Stimulated activated naive CD8-positive, alpha-beta T cell treated with anti-CD3 and anti-CD28 coated beads, Interleukin-15, amount 100 ng/mL, for 72 hours (primary cell): ENCODE data around the gene GALNT15.
A peak's percentile ranks its signal among the peaks of the same experiment; 100 is the strongest.

ENCODE experiments used
- ATAC-seq: fragments of 150-1000 bp; cut with Tn5 transposase; 2 replicates; pipeline ENCODE4 v1.10.0; 2021; ENCODE audit warnings: mild to moderate bottlenecking, moderate library complexity
- DNase-seq, 2 donors: peaks; one replicate each; pipeline ENCODE4 v3.0.0; 2021 to 2022
- H3K27ac Mint-ChIP-seq, 2 donors: one replicate each; pipeline ENCODE4 v1.8.0; 2022; ENCODE audit warnings: mild to moderate bottlenecking in 2 of 2, mixed read lengths in 2 of 2, moderate library complexity in 2 of 2
- H3K27me3 Mint-ChIP-seq: one replicate; pipeline ENCODE4 v1.8.0; 2022; ENCODE audit warnings: mixed read lengths
- H3K4me1 Mint-ChIP-seq: one replicate; pipeline ENCODE4 v1.8.0; 2022; ENCODE audit warnings: mild to moderate bottlenecking, mixed read lengths
- H3K4me3 Mint-ChIP-seq, 2 donors: one replicate each; pipeline ENCODE4 v1.8.0; 2022; ENCODE audit warnings: mild to moderate bottlenecking in 2 of 2, mixed read lengths in 2 of 2, moderate library complexity in 1 of 2
- H3K9me3 Mint-ChIP-seq, 2 donors: one replicate each; pipeline ENCODE4 v1.8.0; 2022; ENCODE audit warnings: mixed read lengths in 2 of 2

Gene GALNT15

GRCh38 chr3:16258866-16259265 lies 84.4 kb downstream of the GALNT15 start:
- H3K27me3 Mint-ChIP-seq, result no peaks in the 10 kb centered on the region
- ATAC-seq (no peak), DNase-seq (no peak)
- peaks cover 13% of the 10 kb centered on the region for H3K4me1 Mint-ChIP-seq
- no peak overlapping the region for H3K27ac Mint-ChIP-seq
- H3K9me3 Mint-ChIP-seq, result no peaks in the 10 kb centered on the region
- H3K4me3 Mint-ChIP-seq, result no peak overlapping the region

DNA sequence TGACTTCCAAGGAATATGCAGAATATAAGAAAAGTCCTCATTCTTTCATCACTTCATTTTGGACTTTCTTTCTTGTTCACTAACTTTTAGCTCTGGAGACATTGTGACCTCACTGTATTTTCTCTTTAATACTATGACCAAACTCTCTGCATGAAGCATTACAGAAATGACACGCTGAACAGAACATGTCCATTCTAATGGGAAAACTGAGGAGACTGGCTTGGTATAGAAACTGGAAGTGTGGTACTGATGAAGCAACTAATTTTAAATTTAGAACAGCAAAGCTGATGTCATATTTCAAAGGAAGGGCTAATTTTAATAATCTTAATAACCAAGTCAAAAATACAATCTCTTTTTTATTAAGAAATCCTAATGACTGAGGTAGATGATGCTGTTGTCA lies 85.6 kb downstream of the GALNT15 start:
- no peak for DNase-seq

DNA sequence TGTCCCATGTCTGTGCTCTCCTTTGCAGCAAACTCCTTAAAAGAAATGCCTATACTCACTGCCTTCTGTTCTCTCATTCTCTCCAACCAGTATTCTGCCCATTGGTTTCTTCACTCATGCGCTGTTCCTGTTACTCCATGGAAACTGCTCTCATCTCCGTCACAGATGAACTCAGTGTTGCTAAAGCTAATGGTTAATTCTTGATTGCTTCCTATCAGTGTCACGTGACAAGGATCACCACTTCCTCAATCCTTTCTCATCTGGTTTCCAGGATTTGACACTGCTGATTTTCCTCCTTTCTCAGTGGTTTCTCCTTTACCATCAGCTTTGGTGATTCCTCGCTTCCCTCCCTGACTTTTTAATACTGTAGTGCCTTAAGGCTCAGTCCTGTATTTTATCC lies 87.7 kb downstream of the GALNT15 start:
- H3K9me3 Mint-ChIP-seq, result no peaks in the 10 kb centered on the region
- no peak for DNase-seq
- H3K4me1 Mint-ChIP-seq, result peaks cover 14% of the 10 kb centered on the region
- ATAC-seq, result no peak
- no peak overlapping the region for H3K27ac Mint-ChIP-seq
- no peaks in the 10 kb centered on the region for H3K27me3 Mint-ChIP-seq
- no peak overlapping the region for H3K4me3 Mint-ChIP-seq

More for the DNA sequence above, 85.6 kb downstream of the GALNT15 start:
- Mint-ChIP-seq H3K27me3 (no peaks in the 10 kb centered on the region), H3K9me3 (no peaks in the 10 kb centered on the region), H3K4me1 (peaks cover 11% of the 10 kb centered on the region), H3K4me3 (no peak overlapping the region), H3K27ac (no peak overlapping the region)
- ATAC-seq, result no peak

DNA sequence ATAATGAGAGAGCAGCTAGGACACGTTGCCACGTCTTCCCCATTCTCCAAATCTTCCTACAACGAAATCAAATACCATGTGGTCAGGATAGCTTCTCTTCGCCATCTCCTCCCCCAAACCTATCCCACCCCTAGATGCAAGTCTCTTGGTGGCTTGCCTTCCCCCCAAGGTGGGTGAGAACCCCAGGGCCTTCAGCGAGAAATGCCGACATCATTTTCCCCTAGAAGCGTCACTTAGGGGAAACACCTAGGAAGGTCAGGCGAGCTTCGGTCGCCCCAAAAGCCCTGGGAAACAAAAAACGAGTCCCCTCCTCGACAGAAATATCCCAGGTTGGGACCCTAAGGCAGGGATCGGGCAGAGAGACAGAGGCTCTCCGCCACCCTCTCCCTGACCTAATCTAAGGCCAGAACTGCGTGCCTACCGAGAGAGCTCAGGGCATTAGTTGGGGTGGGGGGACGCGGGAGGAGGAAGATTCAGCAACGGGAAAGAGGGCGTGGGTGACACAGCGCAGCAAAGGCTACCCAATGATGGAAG lies 89.8 kb downstream of the GALNT15 start:
- Mint-ChIP-seq H3K4me1 (peaks cover 28% of the 10 kb centered on the region), H3K27ac (peak overlapping the region; percentile 97 to 98), H3K4me3 (peak overlapping the region; percentile 88 to 93), H3K9me3 (no peaks in the 10 kb centered on the region), H3K27me3 (no peaks in the 10 kb centered on the region)
- ATAC-seq, result peak; percentile 4
- DNase-seq, result no peak

GRCh38 chr3:16264708-16265454 lies 90.4 kb downstream of the GALNT15 start, which contains the start of the genes DPH3 and OXNAD1:
DPH3 (minus strand) TSS chr3:16264943; CDS start chr3:16264876, 67 bp downstream.
OXNAD1 (plus strand) TSS chr3:16265212; CDS start chr3:16270953, 5,741 bp downstream.
- peaks cover 28% of the 10 kb centered on the region for H3K4me1 Mint-ChIP-seq
- H3K27ac Mint-ChIP-seq, result peak within 1 kb of the TSS; percentile 97 to 98
- H3K4me3 Mint-ChIP-seq, result peak within 1 kb of the TSS; percentile 88 to 93
- no peaks in the 10 kb centered on the region for H3K27me3 Mint-ChIP-seq
- peak; percentile 99 for ATAC-seq
- H3K9me3 Mint-ChIP-seq, result no peaks in the 10 kb centered on the region
- DNase-seq, result peak; percentile 98 to 99

- peak overlapping the region; percentile 97 to 98 for H3K27ac Mint-ChIP-seq
- H3K9me3 Mint-ChIP-seq, result no peaks in the 10 kb centered on the region
- no peak for ATAC-seq
- DNase-seq, result no peak
- H3K27me3 Mint-ChIP-seq, result no peaks in the 10 kb centered on the region
- H3K4me1 Mint-ChIP-seq, result peaks cover 28% of the 10 kb centered on the region
- H3K4me3 Mint-ChIP-seq, result peak overlapping the region; percentile 88 to 93
Measured at GRCh38 chr3:16265455-16265786, 90.9 kb downstream of the GALNT15 start.

- Mint-ChIP-seq H3K9me3 (no peaks in the 10 kb centered on the region), H3K27ac (no peak overlapping the region), H3K27me3 (no peaks in the 10 kb centered on the region), H3K4me1 (peaks cover 28% of the 10 kb centered on the region), H3K4me3 (peak overlapping the region; percentile 88 to 93)
- DNase-seq, result no peak
- no peak for ATAC-seq
Measured at GRCh38 chr3:16266714-16267113, 92.2 kb downstream of the GALNT15 start.

- peak overlapping the region in 1 of 2 donors; percentile 27 for H3K27ac Mint-ChIP-seq
- ATAC-seq, result no peak
- H3K4me1 Mint-ChIP-seq, result peaks cover 22% of the 10 kb centered on the region
Measured at GRCh38 chr3:16270855-16271254, 96.4 kb downstream of the GALNT15 start.

DNA sequence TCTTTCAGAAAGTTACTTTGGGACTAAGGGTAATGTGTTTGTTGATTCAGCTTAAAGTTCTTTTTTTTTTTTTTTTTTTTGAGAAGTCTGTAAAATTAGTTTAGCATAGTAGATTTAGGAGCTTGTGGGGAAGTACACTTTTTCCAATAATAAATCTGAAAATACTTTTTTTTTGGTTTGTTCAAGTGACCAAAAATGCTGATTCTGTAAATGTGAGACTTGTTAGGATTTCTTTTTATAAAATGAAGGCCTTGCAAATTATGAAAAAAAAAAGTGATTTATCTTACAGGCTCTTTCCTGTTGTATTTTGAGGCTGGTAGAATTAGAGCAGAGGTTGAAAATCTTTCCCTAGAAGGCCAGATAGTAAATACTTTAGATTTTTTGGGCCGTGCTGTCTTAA lies 98.1 kb downstream of the GALNT15 start:
- Mint-ChIP-seq H3K4me3 (no peak overlapping the region), H3K27me3 (no peaks in the 10 kb centered on the region), H3K9me3 (no peaks in the 10 kb centered on the region), H3K27ac (no peak overlapping the region), H3K4me1 (peaks cover 10% of the 10 kb centered on the region)
- ATAC-seq, result no peak
- DNase-seq, result no peak

More at GRCh38 chr3:16270855-16271254, 96.4 kb downstream of the GALNT15 start:
- H3K9me3 Mint-ChIP-seq, result no peaks in the 10 kb centered on the region
- no peak overlapping the region for H3K4me3 Mint-ChIP-seq
- DNase-seq, result no peak
- no peaks in the 10 kb centered on the region for H3K27me3 Mint-ChIP-seq

DNA sequence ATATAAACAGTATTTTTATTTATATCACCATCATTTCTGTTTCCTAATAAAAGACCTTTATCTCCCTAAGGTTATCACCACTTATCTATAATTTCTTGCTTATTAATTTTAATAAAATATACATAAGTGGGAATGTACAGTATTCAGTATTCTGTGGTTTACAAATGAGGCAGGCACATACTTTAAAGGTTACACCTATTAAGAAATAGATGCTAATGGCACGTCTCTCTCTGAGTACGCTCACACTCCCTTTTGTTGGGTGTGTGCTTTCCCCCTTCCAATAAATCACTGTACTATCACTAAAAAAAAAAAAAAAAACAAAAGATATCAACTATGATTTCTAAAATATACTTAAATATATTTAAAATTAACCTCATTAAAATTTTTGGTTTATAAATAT lies 99.4 kb downstream of the GALNT15 start:
- H3K27ac Mint-ChIP-seq, result no peak overlapping the region
- no peaks in the 10 kb centered on the region for H3K27me3 Mint-ChIP-seq

DNA sequence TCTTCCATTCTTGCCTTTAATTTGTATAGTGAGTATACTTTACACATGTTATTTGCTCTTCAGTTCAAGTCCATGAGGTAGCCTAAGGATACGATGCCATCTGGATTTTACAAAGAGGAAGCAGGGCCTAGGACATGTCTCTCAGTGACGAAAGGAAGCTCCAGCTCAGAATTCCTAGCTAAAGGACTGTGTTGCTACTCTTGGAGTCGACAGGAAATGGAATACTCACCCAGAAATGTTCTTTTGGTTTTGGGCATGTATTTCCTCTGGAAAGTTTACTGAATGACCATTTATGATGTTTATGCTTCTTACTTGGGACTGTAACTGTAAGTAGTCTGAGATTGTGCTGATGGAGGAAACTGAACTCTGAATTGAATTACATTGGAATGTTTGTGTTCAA lies 103.0 kb downstream of the GALNT15 start:
- no peaks in the 10 kb centered on the region for H3K9me3 Mint-ChIP-seq
- H3K27ac Mint-ChIP-seq, result peak overlapping the region; percentile 5 to 14
- no peak overlapping the region for H3K4me3 Mint-ChIP-seq
- peaks cover 4% of the 10 kb centered on the region for H3K4me1 Mint-ChIP-seq
- H3K27me3 Mint-ChIP-seq, result no peaks in the 10 kb centered on the region
- DNase-seq, result no peak
- ATAC-seq, result no peak

More for the DNA sequence above, 99.4 kb downstream of the GALNT15 start:
- H3K9me3 Mint-ChIP-seq, result no peaks in the 10 kb centered on the region
- H3K4me1 Mint-ChIP-seq, result peaks cover 1% of the 10 kb centered on the region
- no peak for ATAC-seq
- H3K4me3 Mint-ChIP-seq, result no peak overlapping the region
- DNase-seq, result no peak

DNA sequence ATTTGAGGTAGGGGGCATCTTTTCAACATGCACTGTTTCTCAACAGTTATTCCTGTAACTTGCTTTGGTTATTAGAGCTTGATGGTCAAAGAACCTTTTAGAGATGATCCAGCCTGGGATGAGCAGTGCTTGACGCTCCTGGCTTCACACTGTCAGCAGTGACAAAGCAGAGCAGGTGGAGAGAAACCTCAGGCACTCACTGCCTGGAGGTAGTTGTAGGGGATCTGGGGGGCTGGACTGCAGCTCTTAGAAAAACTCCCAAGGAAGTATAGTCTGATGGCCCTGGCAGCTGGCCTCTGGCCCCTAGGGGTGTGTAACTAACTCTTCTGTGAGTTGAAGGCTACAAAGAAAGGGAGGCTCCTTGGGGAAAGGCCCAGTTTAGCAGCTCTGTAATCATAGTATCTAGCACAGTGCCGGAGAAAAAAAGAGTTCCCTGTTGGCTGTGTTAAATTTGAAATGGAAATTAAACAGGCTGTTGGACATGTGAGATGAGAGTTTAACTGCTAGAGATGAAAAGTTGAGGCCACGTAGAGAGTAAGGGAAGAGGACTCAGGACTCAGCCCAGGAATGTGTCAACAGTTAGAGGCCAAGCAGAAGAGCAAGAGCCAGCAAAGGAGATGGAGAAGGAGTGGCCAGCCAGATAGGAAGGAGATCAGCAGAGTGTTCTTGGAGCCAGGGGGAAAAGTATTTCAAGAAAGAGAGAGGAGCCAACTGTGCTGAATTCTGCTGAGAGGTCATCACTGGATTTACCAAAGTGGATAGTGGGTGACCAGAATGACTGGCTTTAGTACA lies 104.7 kb downstream of the GALNT15 start:
- Mint-ChIP-seq H3K4me3 (no peak overlapping the region), H3K9me3 (no peaks in the 10 kb centered on the region), H3K4me1 (peaks cover 12% of the 10 kb centered on the region), H3K27ac (no peak overlapping the region), H3K27me3 (no peaks in the 10 kb centered on the region)
- DNase-seq, result no peak
- ATAC-seq, result no peak

GRCh38 chr3:16280671-16281070 lies 106.2 kb downstream of the GALNT15 start:
- no peaks in the 10 kb centered on the region for H3K9me3 Mint-ChIP-seq
- peaks cover 23% of the 10 kb centered on the region for H3K4me1 Mint-ChIP-seq
- no peak for ATAC-seq
- no peak overlapping the region for H3K4me3 Mint-ChIP-seq
- H3K27me3 Mint-ChIP-seq, result no peaks in the 10 kb centered on the region
- no peak overlapping the region for H3K27ac Mint-ChIP-seq
- DNase-seq, result no peak
